MM.1S (cell line): ENCODE data around the gene MRPL28.

ENCODE experiments used
- DNase-seq: peaks from one replicate; pipeline ENCODE4 v3.0.0-alpha.2; 2015
- H2AFZ ChIP-seq: fragments of 300-600 bp; sonication (generic); 2 replicates; pipeline ENCODE4 v1.6.0; 2016; ENCODE audit warnings: antibody characterized with exemption, low read length
- H3F3A ChIP-seq: fragments of 300-600 bp; sonication (generic); 2 replicates; pipeline ENCODE4 v1.6.1; 2016; ENCODE audit warnings: mild to moderate bottlenecking, antibody characterized with exemption, low read length, moderate library complexity, mixed read lengths; ENCODE audit not compliant: insufficient read depth
- H3K27ac ChIP-seq: fragments of 300-600 bp; sonication (generic); 2 replicates; pipeline ENCODE4 v1.5.1; 2016; ENCODE audit warnings: mild to moderate bottlenecking, low read length
- H3K27me3 ChIP-seq: fragments of 300-600 bp; sonication (generic); replicated peaks from 2 replicates; pipeline ENCODE4 v1.6.0; 2016; ENCODE audit warnings: low read length; ENCODE audit not compliant: insufficient read depth
- H3K36me3 ChIP-seq: fragments of 300-600 bp; sonication (generic); replicated peaks from 2 replicates; pipeline ENCODE4 v1.6.1; 2016; ENCODE audit warnings: mild to moderate bottlenecking, low read length, mixed read lengths; ENCODE audit not compliant: insufficient read depth
- H3K4me1 ChIP-seq: fragments of 300-600 bp; sonication (generic); 2 replicates; pipeline ENCODE4 v1.6.1; 2016; ENCODE audit warnings: low read length, mixed read lengths
- H3K4me2 ChIP-seq: fragments of 300-600 bp; sonication (generic); 2 replicates; pipeline ENCODE4 v1.6.0; 2016; ENCODE audit warnings: low read depth, low read length
- H3K4me3 ChIP-seq: fragments of 300-600 bp; sonication (generic); 2 replicates; pipeline ENCODE4 v1.5.1; 2016; ENCODE audit warnings: low read length, mixed read lengths
- H3K79me2 ChIP-seq: fragments of 300-600 bp; sonication (generic); 2 replicates; pipeline ENCODE4 v1.6.1; 2016; ENCODE audit warnings: mixed run types, low read length, mixed read lengths
- H3K9ac ChIP-seq: fragments of 300-600 bp; sonication (generic); 2 replicates; pipeline ENCODE4 v1.6.1; 2016; ENCODE audit warnings: low read length, mixed read lengths
- H3K9me2 ChIP-seq: fragments of 300-600 bp; sonication (generic); replicated peaks from 2 replicates; pipeline ENCODE4 v1.6.1; 2016; ENCODE audit warnings: mild to moderate bottlenecking, low read length, mixed read lengths; ENCODE audit not compliant: insufficient read depth
- H3K9me3 ChIP-seq: fragments of 300-600 bp; sonication (generic); replicated peaks from 2 replicates; pipeline ENCODE4 v1.6.1; 2016; ENCODE audit warnings: mild to moderate bottlenecking, low read length, mixed read lengths; ENCODE audit not compliant: insufficient read depth
- H4K20me1 ChIP-seq: fragments of 300-600 bp; sonication (generic); 2 replicates; pipeline ENCODE4 v1.6.1; 2016; ENCODE audit warnings: mild to moderate bottlenecking, low read length, moderate library complexity, mixed read lengths; ENCODE audit not compliant: insufficient read depth
- CTCF ChIP-seq: fragments of 300-600 bp; sonication (generic); IDR thresholded peaks from 2 replicates; pipeline ENCODE4 v1.5.1; 2016; ENCODE audit warnings: antibody characterized with exemption, low read length, mixed read lengths
- EZH2 ChIP-seq: fragments of 300-600 bp; sonication (generic); optimal IDR thresholded peaks from 2 replicates; pipeline ENCODE3; 2017; ENCODE audit warnings: low read depth, mild to moderate bottlenecking, antibody characterized with exemption, low read length, mixed read lengths
- EZH2phosphoT487 ChIP-seq: fragments of 300-600 bp; sonication (generic); IDR thresholded peaks from 2 replicates; pipeline ENCODE4 v1.6.1; 2018; ENCODE audit warnings: antibody characterized with exemption, low read length

Gene MRPL28

DNA sequence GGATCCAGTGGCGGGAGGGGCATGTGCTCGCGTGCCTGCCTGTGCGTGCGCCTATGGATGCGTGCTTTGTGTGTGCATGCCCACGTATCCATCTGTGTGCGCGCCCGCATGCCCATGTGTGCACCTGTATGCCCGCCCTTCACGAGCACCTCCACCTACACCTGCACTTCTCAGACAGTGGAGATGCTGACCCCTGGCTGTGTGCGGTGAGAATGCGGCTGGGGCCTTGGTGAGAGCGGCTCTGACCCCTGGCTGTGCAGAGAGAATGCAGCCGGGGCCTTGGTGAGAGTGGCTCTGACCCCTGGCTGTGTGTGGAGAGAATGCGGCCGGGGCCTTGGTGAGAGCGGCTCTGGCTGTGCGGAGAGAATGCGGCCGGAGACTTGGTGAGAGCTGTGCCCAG is 51.7 kb downstream of the MRPL28 start:
- Histone ChIP-seq H3K79me2 (peaks cover 74% of the 10 kb centered on the region), H3F3A (no peaks in the 10 kb centered on the region), H3K27ac (no peak overlapping the region), H3K27me3 (no peaks in the 10 kb centered on the region), H4K20me1 (0 out of 2 replicates have a peak, but pooled peaks cover 3% of the 10 kb centered on the region), H3K4me3 (no peak overlapping the region), H2AFZ (no peak overlapping the region), H3K9me3 (no peaks in the 10 kb centered on the region), H3K36me3 (no peaks in the 10 kb centered on the region), H3K9ac (no peak overlapping the region), H3K4me1 (no peaks in the 10 kb centered on the region), H3K4me2 (no peak overlapping the region), H3K9me2 (no peaks in the 10 kb centered on the region)
- no peak for TF ChIP-seq EZH2phosphoT487
- TF ChIP-seq CTCF: no peak
- no peak for TF ChIP-seq EZH2
- no peak for DNase-seq

- no peak for DNase-seq
- H3K27me3 ChIP-seq: no peaks in the 10 kb centered on the region
- H3K79me2 ChIP-seq: peaks cover 75% of the 10 kb centered on the region
- H3K36me3 ChIP-seq: no peaks in the 10 kb centered on the region
- no peak overlapping the region for H3K4me2 ChIP-seq
- H3K9me3 ChIP-seq: no peaks in the 10 kb centered on the region
- H2AFZ ChIP-seq: no peak overlapping the region
- no peaks in the 10 kb centered on the region for H3F3A ChIP-seq
- no peak overlapping the region for H3K9ac ChIP-seq
- no peak overlapping the region for H3K27ac ChIP-seq
- no peaks in the 10 kb centered on the region for H3K4me1 ChIP-seq
- TF ChIP-seq EZH2phosphoT487 (no peak), EZH2 (no peak), CTCF (no peak)
- H3K4me3 ChIP-seq: no peak overlapping the region
- 0 out of 2 replicates have a peak, but pooled peaks cover 3% of the 10 kb centered on the region for H4K20me1 ChIP-seq
- no peaks in the 10 kb centered on the region for H3K9me2 ChIP-seq
Observed at GRCh38 chr16:317583-317982, 52.8 kb downstream of the MRPL28 start.
